GM19328 (cell line): ENCODE measurements around the gene UAP1L1.
"Not testable (repeated sequence)": the region's sequence is repeated elsewhere in the genome, so short reads cannot be mapped to it uniquely, and the experiment has no call there.

Source experiments
- ATAC-seq: cut with Tn5 transposase; IDR thresholded peaks from one replicate; pipeline ENCODE4 v1.9.1; 2021; ENCODE audit warnings: mild to moderate bottlenecking, moderate library complexity; ENCODE audit not compliant: unreplicated experiment

UAP1L1 gene

GRCh38 chr9:137111788-137112563 lies 34.7 kb downstream of the UAP1L1 start:
- ATAC-seq = no peak

GRCh38 chr9:137112564-137113384 lies 35.5 kb downstream of the UAP1L1 start:
- ATAC-seq = no peak

- no peak for ATAC-seq
Measured at GRCh38 chr9:137113385-137114159, 36.3 kb downstream of the UAP1L1 start.

- ATAC-seq = no peak
Measured at GRCh38 chr9:137114220-137114612, 36.9 kb downstream of the UAP1L1 start.

GRCh38 chr9:137114613-137115393 lies 37.5 kb downstream of the UAP1L1 start, which contains the start of gene DPP7:
Gene DPP7, minus strand, starts transcription at chr9:137114733. Its CDS starts 20 bp downstream, at chr9:137114713.
- ATAC-seq = no peak

GRCh38 chr9:137115394-137116026 lies 38.2 kb downstream of the UAP1L1 start:
- ATAC-seq = no peak

GRCh38 chr9:137116027-137116507 lies 38.8 kb downstream of the UAP1L1 start:
- no peak for ATAC-seq

- no peak for ATAC-seq
Measured at GRCh38 chr9:137116728-137117127, 39.4 kb downstream of the UAP1L1 start.

GRCh38 chr9:137117269-137117731 lies 40.0 kb downstream of the UAP1L1 start:
- no peak for ATAC-seq

GRCh38 chr9:137118092-137118603 lies 40.8 kb downstream of the UAP1L1 start:
- ATAC-seq = not testable (repeated sequence)

GRCh38 chr9:137121927-137122795 lies 44.8 kb downstream of the UAP1L1 start:
- not testable (repeated sequence) for ATAC-seq

GRCh38 chr9:137122796-137123467 lies 45.6 kb downstream of the UAP1L1 start:
- not testable (repeated sequence) for ATAC-seq

GRCh38 chr9:137123468-137123837 lies 46.1 kb downstream of the UAP1L1 start:
- no peak for ATAC-seq

- not testable (repeated sequence) for ATAC-seq
Measured at GRCh38 chr9:137123952-137124462, 46.7 kb downstream of the UAP1L1 start.

- no peak for ATAC-seq
Measured at GRCh38 chr9:137126786-137127185, 49.5 kb downstream of the UAP1L1 start.

- no peak for ATAC-seq
Measured at GRCh38 chr9:137127301-137128157, 50.2 kb downstream of the UAP1L1 start.
